GM08714 (cell line): ENCODE data around the gene SLC39A11.

ENCODE experiments used
- H3K4me3 ChIP-seq: fragments of 200-500 bp; sonication (Bioruptor generic); 2 replicates; pipeline ENCODE4 v1.5.1; 2014; ENCODE audit warnings: mild to moderate bottlenecking, low read length, inconsistent platforms
- ZNF274 ChIP-seq: IDR thresholded peaks from 2 replicates; pipeline ENCODE4 v1.6.1; 2012; ENCODE audit warnings: mild to moderate bottlenecking, low read depth, low read length

The SLC39A11 gene

DNA sequence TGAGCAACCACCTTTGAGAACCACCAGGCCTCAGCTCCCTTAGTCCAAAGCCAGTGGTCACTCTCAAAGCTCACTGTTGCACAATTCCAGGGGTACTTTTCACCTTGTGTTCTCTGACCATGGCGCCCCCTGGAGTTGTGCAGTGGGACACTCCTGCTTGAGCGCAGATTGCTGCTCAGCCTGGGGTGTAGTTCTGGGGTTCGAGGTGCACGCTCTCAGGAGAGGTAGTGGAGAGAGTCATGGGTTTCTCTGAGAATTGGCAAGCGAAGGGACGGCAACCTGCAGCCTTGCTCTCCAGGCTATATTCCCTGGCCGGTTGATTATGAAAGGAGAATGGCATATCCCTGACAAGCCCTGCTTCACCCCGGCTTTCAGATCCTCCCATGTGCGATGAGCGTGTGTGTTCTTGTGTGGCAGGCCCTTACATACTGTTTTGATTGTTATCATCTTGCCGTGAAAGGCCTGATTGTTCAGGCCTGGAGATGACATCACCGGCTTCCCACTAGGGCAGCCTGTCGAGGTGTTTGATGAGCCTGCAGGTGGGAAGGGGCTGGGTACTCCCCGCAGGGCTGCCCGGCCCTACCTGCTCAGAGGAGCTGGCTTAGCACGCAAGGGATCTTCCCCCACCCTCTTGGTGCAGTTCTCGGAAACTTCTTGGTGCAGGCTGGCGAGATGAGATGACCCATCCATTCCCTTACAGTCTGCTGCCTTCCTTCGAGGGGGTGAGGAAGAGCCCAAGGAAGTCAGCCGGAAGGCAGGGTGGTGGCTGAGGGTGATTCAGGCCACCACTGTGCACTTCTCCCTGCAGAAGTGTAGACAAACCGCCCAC, 431.2 kb downstream of the SLC39A11 start:
- no peak overlapping the region for H3K4me3 ChIP-seq
- TF ChIP-seq ZNF274: no peak

DNA sequence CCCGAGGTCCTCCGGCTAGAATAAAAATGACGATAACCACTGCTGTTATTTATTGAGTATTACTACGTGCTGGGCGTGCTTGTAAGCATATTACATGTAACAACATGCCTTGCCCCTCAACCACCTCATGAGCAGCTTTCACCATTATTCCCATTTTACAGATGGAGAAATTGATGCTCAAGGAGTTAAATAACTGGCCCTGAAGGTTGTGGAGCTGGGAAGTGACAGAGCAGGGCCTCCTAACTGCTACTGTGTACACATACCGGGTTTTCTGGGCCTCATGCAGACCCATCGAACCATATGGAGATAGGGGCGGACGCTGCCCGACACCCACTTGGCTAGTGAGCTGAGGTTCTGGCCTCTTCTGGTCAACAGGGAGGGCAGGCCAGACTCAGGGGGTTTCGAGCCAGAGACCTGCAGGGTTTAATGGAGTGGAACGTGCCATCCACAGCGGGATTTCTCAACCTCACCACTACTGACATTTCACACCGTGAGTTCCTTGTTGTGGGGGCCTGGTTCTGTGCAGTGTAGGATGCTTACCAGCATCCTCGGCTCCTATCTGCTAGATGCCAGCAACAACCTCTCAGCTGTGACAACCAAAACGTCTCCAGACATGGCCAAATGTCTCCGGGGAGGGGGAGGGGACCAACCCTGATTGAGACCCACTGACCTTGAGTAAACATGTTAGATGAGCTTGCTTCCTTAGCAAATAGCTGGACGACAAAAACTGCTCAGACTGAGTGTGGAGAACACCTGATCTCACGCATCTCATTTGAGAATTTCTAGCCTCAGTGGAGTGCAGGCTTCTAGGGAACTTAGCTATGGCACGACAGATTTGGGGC, 432.0 kb downstream of the SLC39A11 start:
- no peak overlapping the region for H3K4me3 ChIP-seq
- TF ChIP-seq ZNF274: no peak

DNA sequence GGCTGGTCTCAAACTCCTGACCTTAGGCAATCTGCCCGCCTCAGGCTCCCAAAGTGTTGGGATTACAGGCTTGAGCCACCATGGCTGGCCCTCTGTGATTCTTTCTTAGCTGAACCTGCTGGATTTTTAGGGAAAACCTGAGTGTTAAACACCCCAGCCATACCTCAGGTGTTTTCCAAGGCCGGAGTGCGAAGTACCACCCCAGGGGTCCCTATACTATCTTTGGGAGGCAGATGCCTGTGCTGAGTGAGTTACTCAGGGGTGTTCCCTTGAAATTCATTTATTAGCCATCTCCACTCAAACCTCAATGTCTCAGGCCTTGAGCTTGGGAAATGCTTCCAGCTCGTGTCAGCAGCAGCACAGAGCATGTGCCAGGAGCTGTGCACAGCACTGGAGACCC, 432.7 kb downstream of the SLC39A11 start:
- TF ChIP-seq ZNF274: no peak

DNA sequence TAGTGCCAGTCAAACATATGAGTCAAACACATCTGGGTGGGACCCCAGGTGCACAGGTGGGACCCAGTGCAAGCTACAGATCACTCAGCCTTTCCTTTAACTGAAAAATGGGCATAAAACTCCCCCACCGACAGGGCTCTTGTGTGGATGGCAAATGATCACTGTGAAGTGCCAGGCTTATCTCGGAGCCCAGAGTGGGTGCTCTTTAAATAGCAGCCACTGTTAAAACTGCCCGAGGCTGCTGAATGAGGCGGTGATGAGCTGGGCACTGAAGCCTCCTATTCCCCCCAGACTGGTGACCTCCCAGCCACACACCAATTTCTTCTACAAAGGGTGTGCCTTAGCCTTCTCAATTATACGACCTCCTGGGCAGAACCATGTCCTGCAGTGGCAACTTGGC, 433.8 kb downstream of the SLC39A11 start:
- TF ChIP-seq ZNF274: no peak
- no peak overlapping the region for H3K4me3 ChIP-seq

More for the DNA sequence above, 432.7 kb downstream of the SLC39A11 start:
- H3K4me3 ChIP-seq: no peak overlapping the region

DNA sequence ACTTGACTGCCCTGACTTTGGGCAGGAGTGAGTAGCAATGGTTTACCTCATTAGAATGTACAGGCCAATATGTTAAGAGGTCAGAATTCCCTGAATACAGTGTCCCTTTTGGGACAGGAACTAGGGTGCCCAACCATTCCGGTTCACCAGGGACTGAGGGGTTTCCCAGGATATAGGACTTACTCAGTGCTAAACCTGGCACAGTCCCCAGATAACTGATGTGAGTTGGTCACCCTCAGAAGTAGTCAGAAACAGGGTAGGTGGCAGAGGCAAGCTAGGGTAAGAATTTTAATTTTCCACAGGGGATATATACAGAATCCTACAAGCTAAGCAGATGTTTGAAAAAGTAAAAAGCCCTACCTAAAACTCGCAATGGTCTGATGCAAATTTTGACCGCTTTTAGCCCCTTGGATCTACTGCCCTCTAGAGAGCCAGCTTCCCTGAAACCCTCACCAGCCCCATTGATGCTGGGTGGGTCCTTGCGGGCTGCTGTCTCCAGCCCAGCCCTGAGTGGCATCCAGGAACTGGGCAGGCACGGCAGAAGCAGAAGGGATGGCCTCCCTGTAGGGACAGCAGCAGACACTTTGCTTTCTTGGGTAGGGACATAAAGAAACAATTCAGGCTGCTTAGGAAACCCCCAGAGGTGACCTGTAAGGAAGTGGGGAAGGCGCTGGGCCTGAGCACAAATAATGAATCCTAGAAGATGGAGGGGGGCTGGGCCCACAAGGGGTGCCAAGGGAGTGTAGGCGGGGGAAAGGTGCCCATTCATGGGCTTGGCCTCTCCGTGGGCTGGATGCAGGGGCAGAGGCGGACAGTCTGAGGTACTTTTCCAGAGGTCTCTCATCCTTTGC, 434.8 kb downstream of the SLC39A11 start:
- TF ChIP-seq ZNF274: no peak
- H3K4me3 ChIP-seq: no peak overlapping the region

DNA sequence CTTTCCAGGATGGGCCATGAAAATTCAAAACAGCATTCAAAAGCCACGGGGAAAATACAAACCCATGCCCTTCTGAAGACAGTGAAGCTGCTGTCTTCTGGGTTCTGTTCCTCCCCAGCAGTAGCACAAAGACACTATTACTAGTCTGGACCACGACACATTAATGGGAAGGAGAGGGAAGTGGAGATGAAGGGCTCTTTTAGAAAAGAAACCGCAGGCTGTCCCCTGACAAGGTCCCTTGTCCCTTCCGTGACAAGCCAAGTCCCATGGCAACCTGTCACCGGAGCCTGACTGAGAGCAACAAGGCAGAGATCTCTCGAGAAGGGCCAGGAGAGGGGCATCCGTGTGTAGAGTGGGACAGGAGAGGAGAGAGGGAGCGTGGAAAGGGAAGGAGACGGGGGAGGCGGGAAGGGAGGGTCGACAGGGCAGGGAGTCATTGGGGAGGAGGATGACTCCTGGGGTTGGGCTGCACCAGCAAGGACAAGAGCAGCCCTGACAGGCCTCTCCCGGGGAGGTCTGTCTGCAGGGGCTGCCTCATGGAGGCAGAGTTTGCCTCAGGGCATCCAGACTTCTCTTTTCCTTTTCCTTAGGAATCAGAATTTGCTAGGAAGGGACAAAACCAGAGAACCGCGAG, 436.2 kb downstream of the SLC39A11 start:
- no peak overlapping the region for H3K4me3 ChIP-seq

DNA sequence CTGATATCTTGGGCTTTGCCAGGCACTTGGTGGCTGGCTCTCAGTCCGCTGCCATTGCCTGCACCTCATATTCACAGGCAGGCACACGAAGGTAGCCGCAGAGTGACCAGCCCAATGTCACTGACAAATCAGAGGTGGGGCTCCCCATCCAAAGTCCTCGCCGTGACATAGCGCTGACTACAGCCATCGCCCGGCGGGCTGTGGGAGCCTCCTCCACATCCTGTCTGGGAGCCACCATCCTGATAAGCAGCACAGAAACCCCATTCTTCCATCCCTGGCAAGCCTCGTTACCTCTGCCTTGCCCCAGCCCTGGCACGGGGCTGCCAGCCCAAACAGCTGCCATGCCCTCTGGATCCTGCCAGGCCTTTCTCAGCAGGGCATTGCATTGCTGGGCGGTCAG, 437.8 kb downstream of the SLC39A11 start:
- H3K4me3 ChIP-seq: no peak overlapping the region
- TF ChIP-seq ZNF274: no peak

More for the DNA sequence above, 436.2 kb downstream of the SLC39A11 start:
- no peak for TF ChIP-seq ZNF274

DNA sequence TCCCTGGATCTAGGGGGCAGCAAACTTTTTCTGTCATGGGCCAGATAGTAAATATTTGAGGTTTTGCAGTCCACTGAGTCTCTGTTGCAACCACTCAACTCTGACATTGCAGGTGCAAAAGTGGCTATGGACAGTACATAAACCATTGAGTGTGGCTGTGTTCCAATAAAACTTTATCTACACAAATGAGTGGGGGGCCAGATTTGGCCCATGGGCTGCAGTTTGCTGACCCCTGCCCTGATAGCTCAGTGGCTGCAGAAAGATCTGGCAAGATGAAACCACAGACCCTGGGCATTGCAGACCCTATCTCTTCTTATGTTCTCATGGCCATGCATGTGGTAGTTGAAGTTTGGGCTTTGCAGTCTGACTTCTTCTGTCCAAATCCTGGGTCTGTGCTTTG, 440.5 kb downstream of the SLC39A11 start:
- no peak overlapping the region for H3K4me3 ChIP-seq
- no peak for TF ChIP-seq ZNF274

DNA sequence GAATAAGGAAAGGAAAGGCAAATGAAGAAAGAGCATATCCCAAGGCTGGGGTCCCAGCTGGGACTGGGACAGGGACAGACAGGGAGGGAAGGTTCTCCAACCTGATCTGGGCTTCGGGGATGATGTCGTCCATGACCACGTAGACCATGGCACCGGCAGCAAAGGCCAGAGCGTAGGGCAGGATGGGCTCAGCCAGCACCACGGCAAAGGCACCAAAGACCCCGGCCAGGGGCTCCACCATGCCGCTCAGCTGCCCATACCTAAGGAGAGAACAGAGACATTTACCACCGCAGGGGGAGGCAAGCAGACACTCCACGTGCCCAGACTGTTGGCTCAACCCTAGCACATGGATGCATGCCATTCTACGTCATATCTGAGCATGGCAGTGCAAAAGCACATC, 443.8 kb downstream of the SLC39A11 start:
- no peak overlapping the region for H3K4me3 ChIP-seq
- no peak for TF ChIP-seq ZNF274

DNA sequence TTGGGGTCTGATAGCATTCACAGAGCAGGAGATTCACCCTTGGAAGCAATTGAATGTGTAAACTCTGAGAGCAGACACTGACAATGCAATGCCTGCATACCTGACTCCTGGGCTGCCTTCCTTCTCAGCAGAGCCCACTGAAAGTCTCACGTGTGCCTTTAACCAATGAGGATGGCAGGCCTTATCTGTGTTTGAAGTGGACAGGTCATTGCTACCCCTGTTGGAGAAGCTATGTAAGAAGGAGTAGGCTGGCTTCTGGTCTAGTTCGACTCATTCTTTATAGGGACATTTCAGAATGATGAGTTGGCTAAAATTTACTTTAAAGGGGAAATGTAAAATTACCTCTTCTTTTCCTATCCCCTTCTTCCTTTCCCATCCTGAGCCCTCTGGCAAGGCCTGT, 446.3 kb downstream of the SLC39A11 start:
- H3K4me3 ChIP-seq: no peak overlapping the region
- no peak for TF ChIP-seq ZNF274

DNA sequence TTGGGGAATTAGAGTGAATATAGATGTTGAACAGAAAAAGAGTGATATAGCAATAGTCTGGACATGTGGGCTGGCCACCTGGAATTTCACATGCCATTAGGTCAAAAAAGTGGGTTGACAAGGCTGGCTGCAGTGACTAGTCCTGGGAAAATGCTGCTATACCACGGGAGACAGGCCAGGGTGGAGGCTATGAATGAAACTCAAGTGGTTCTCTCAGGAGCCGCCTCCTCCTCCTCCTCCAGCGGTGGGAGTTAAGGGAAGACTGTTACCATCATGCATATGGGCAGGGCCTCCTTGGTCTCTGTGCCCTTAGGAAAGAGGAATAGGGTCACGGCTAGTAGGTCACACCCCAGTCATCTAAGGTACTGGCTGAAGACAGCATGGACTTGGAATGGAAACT, 448.0 kb downstream of the SLC39A11 start:
- H3K4me3 ChIP-seq: no peak overlapping the region
- TF ChIP-seq ZNF274: no peak

DNA sequence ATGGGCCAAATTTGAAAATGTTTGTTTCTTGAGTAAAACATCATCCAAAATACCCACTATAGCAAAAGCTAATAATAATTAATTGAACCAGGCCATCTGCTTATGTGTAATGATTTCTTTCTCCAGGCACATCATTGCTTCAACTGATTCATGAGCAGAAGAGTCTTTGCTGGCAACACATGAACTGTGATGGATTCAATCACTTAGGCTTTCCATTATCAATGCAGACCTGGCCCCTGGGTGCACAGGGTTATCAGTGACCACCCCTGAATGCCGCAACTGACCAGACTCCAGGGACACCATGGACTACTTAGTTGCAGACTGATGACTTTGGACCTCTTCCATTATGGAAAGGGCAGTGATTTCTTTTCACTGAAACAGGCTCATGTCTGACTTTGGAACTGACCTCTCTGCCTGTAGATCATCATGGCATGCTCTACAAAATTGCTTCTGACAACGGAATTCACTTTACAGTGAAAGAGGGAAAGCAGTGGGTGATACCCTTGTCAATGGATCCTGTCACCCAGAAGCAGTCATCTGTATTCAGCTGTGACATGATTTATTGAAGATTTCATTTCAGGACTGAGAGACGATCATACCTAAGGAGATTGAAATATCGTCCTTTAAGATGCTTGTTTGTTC, 448.8 kb downstream of the SLC39A11 start:
- no peak overlapping the region for H3K4me3 ChIP-seq
- no peak for TF ChIP-seq ZNF274

DNA sequence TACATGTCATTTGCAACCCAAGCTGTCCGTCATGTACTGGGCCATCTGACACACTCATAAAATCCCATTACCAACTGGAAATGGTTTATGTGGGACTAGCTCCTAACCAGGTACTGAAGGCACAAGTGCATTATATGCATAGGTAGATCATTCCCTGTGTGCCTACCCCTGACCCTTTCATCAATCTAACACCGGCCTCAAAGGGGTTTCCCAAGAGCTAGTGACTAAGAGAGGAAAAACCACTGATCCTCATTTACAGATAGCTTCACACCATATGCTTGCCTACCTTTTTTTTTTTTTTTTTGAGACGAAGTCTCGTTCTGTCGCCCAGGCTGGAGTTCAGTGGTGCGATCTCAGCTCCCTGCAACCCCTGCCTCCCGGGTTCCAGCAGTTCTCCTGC, 449.8 kb downstream of the SLC39A11 start:
- no peak for TF ChIP-seq ZNF274
- H3K4me3 ChIP-seq: no peak overlapping the region
